Neural cell (in vitro differentiated cells): ENCODE data around the gene C1QC. TPM values are rescaled to one million over a fixed set of nuclear protein-coding genes. Genes with fewer than 3 reads are reported as not detected.
A peak's percentile ranks its signal among the peaks of the same experiment; 100 is the strongest.

ENCODE experiments used
- H2AFZ ChIP-seq: fragments of 200-600, 300-800 bp; sonication (generic), shearing (Covaris generic); 2 replicates; pipeline ENCODE4 v1.6.0; 2014; ENCODE audit warnings: low read depth, mild to moderate bottlenecking, antibody characterized with exemption, low read length, moderate library complexity
- H3F3A ChIP-seq: fragments of 200-600 bp; shearing (Covaris generic); 2 replicates; pipeline ENCODE4 v1.6.1; 2016; ENCODE audit warnings: mild to moderate bottlenecking, moderate library complexity, mixed read lengths, antibody characterized with exemption, low read length; ENCODE audit not compliant: insufficient read depth, poor library complexity, severe bottlenecking
- H3K27ac ChIP-seq: fragments of 200-600, 300-800 bp; sonication (generic), shearing (Covaris generic); 2 replicates; pipeline ENCODE4 v1.5.1; 2014; ENCODE audit warnings: mild to moderate bottlenecking, low read length, moderate library complexity
- H3K27me3 ChIP-seq: fragments of 300-800, 200-600 bp; sonication (generic), shearing (Covaris generic); 2 replicates; pipeline ENCODE4 v1.6.0; 2014; ENCODE audit warnings: mild to moderate bottlenecking, low read depth, low read length, moderate library complexity; ENCODE audit not compliant: insufficient read depth
- H3K36me3 ChIP-seq: fragments of 300-800, 200-600 bp; sonication (generic), shearing (Covaris generic); 2 replicates; pipeline ENCODE4 v1.5.1; 2014; ENCODE audit warnings: mild to moderate bottlenecking, antibody characterized with exemption, low read length, moderate library complexity; ENCODE audit not compliant: insufficient read depth
- H3K4me2 ChIP-seq: fragments of 300-800, 200-600 bp; sonication (generic), shearing (Covaris generic); 2 replicates; pipeline ENCODE4 v1.6.0; 2014; ENCODE audit warnings: mild to moderate bottlenecking, low read length
- H3K4me3 ChIP-seq: fragments of 300-800, 200-600 bp; sonication (generic), shearing (Covaris generic); 2 replicates; pipeline ENCODE4 v1.5.1; 2014; ENCODE audit warnings: mild to moderate bottlenecking, low read length, moderate library complexity
- H3K79me2 ChIP-seq: fragments of 200-600 bp; shearing (Covaris generic); replicated peaks from 2 replicates; pipeline ENCODE4 v1.6.0; 2014; ENCODE audit warnings: mild to moderate bottlenecking, low read length, moderate library complexity; ENCODE audit not compliant: insufficient read depth
- H3K9ac ChIP-seq: fragments of 300-800, 200-600 bp; sonication (generic), shearing (Covaris generic); 2 replicates; pipeline ENCODE4 v1.6.1; 2016; ENCODE audit warnings: mild to moderate bottlenecking, low read length, mixed read lengths
- H3K9me2 ChIP-seq: fragments of 200-600 bp; shearing (Covaris generic); 2 replicates; pipeline ENCODE4 v1.6.1; 2016; ENCODE audit warnings: mild to moderate bottlenecking, low read length, mixed read lengths; ENCODE audit not compliant: insufficient read depth
- H3K9me3 ChIP-seq: fragments of 200-600, 300-800 bp; sonication (generic), shearing (Covaris generic); 2 replicates; pipeline ENCODE4 v1.6.1; 2016; ENCODE audit warnings: mild to moderate bottlenecking, mixed run types, low read length, moderate library complexity, mixed read lengths
- H4K20me1 ChIP-seq: fragments of 200-600 bp; shearing (Covaris generic); 2 replicates; pipeline ENCODE4 v1.6.1; 2016; ENCODE audit warnings: mild to moderate bottlenecking, mixed run types; ENCODE audit not compliant: insufficient read depth
- EP300 ChIP-seq: fragments of 450-650 bp; conservative IDR thresholded peaks from 2 replicates; pipeline ENCODE4 v1.6.1; 2014; ENCODE audit warnings: antibody characterized with exemption, mild to moderate bottlenecking, moderate library complexity; ENCODE audit not compliant: poor library complexity, severe bottlenecking
- EZH2 ChIP-seq: fragments of 200-600, 300-800 bp; shearing (Covaris generic), sonication (generic); IDR thresholded peaks from 2 replicates; pipeline ENCODE4 v1.6.1; 2014; ENCODE audit warnings: antibody characterized with exemption, low read length, borderline replicate concordance, mild to moderate bottlenecking; ENCODE audit not compliant: insufficient read depth, poor library complexity, severe bottlenecking
- MXI1 ChIP-seq: fragments of 450-650 bp; conservative IDR thresholded peaks from 2 replicates; pipeline ENCODE4 v1.6.1; 2014; ENCODE audit warnings: antibody characterized with exemption, mild to moderate bottlenecking; ENCODE audit not compliant: poor library complexity, severe bottlenecking
- POLR2AphosphoS5 ChIP-seq: IDR thresholded peaks from 2 replicates; pipeline ENCODE4 v1.6.1; 2012
- RAD21 ChIP-seq: fragments of 450-650 bp; conservative IDR thresholded peaks from 2 replicates; pipeline ENCODE4 v1.6.1; 2014; ENCODE audit warnings: antibody characterized with exemption, mild to moderate bottlenecking, moderate library complexity
- REST ChIP-seq: IDR thresholded peaks from 2 replicates; pipeline ENCODE4 v1.6.1; 2012; ENCODE audit warnings: borderline replicate concordance
- SMC3 ChIP-seq: fragments of 450-650 bp; conservative IDR thresholded peaks from 2 replicates; pipeline ENCODE4 v1.6.1; 2014; ENCODE audit warnings: antibody characterized with exemption, mild to moderate bottlenecking, moderate library complexity; ENCODE audit not compliant: poor library complexity
- TAF1 ChIP-seq: IDR thresholded peaks from 2 replicates; pipeline ENCODE4 v1.6.1; 2012; ENCODE audit warnings: low read depth
- polyA plus RNA-seq: library from polyadenylated mRNA; depleted of rRNA; stranded (reverse); fragments of >200 nt; gene quantifications from 2 replicates; pipeline ENCODE4 v1.2.3, GENCODE V29; 2014
- TF ChIP-seq, protein P1 (sequence below): fragments of 450-650 bp; IDR thresholded peaks from 2 replicates; pipeline ENCODE4 v1.5.1; 2014; ENCODE audit warnings: antibody characterized with exemption, mild to moderate bottlenecking, moderate library complexity; ENCODE audit not compliant: poor library complexity, severe bottlenecking

Gene C1QC
- polyA plus RNA-seq, 1 donor from 2014 or later = not detected

DNA sequence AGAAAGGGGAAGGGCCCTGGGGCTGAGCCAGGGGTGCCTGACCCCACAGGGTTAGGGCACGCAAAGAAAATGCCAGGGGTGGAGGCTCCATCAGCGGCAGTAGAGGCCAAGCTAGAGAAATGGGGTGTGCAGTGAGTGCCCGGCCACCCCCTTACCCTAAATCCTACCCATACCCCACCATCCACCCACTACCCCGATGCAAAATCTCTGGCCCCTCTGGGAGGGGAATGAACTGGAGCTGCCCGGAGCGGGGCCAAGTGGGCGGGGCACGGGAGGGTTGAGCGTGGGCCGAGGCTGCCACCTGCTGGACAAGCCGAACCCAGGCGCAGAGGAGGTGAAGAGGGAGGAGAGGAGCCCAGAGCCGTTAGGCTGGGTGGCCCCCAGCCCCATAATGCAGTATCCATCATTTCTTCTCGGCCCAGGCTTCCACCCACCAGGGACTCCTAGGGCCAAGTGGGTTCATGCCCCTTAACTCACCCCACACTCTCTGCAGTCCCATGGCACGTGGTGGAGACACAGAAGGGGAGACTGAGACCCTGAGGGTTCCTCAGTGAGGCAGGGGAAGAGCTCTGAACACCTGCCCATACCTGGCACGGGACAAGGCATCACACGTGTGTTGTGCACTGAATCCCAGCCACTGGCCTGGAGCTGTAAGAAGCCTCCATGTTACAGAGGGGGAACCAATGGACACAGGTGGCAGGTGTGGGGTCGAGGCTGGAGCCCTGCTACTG is 1.4 kb upstream of the C1QC start:
- no peak overlapping the region for H3K27ac ChIP-seq
- H3F3A ChIP-seq = no peaks in the 10 kb centered on the region
- H3K9me2 ChIP-seq = no peaks in the 10 kb centered on the region
- no peak for TF ChIP-seq MXI1
- peak; percentile 100 for TF ChIP-seq SMC3
- peak; percentile 99 for TF ChIP-seq RAD21
- TF ChIP-seq, protein P1, sequence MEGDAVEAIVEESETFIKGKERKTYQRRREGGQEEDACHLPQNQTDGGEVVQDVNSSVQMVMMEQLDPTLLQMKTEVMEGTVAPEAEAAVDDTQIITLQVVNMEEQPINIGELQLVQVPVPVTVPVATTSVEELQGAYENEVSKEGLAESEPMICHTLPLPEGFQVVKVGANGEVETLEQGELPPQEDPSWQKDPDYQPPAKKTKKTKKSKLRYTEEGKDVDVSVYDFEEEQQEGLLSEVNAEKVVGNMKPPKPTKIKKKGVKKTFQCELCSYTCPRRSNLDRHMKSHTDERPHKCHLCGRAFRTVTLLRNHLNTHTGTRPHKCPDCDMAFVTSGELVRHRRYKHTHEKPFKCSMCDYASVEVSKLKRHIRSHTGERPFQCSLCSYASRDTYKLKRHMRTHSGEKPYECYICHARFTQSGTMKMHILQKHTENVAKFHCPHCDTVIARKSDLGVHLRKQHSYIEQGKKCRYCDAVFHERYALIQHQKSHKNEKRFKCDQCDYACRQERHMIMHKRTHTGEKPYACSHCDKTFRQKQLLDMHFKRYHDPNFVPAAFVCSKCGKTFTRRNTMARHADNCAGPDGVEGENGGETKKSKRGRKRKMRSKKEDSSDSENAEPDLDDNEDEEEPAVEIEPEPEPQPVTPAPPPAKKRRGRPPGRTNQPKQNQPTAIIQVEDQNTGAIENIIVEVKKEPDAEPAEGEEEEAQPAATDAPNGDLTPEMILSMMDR = peak; percentile 97
- H3K4me3 ChIP-seq = peak overlapping the region; percentile 42
- no peaks in the 10 kb centered on the region for H3K79me2 ChIP-seq
- H2AFZ ChIP-seq = no peak overlapping the region
- H3K9me3 ChIP-seq = no peaks in the 10 kb centered on the region
- no peaks in the 10 kb centered on the region for H3K36me3 ChIP-seq
- no peaks in the 10 kb centered on the region for H4K20me1 ChIP-seq
- H3K4me2 ChIP-seq = no peak overlapping the region
- H3K27me3 ChIP-seq = no peaks in the 10 kb centered on the region
- H3K9ac ChIP-seq = peak overlapping the region; percentile 24

- TF ChIP-seq TAF1 (no peak), POLR2AphosphoS5 (no peak), EP300 (no peak), SMC3 (no peak), REST (no peak), EZH2 (no peak), RAD21 (no peak)
- TF ChIP-seq, protein P1 = no peak
- Histone ChIP-seq H3K27ac (no peak overlapping the region), H3K9me2 (no peaks in the 10 kb centered on the region), H4K20me1 (no peaks in the 10 kb centered on the region), H3K4me2 (no peak overlapping the region), H3K79me2 (no peaks in the 10 kb centered on the region), H3K9me3 (no peaks in the 10 kb centered on the region), H3K9ac (no peak overlapping the region), H3K4me3 (no peak overlapping the region), H3K27me3 (no peaks in the 10 kb centered on the region), H3K36me3 (no peaks in the 10 kb centered on the region), H2AFZ (no peak overlapping the region), H3F3A (no peaks in the 10 kb centered on the region)
Measured at GRCh38 chr1:22643928-22644327, 495 bp downstream of the C1QC start.
